K562 (cell line): ENCODE results near the gene CAMK2G. TPM values are rescaled to one million over a fixed set of nuclear protein-coding genes. Genes with fewer than 3 reads are reported as not detected.

Experiments
- ARHGAP35 ChIP-seq: fragments of 450-650 bp; IDR thresholded peaks from 2 replicates; pipeline ENCODE4 v1.6.1; 2018; ENCODE audit not compliant: partially characterized antibody
- CCNT2 ChIP-seq: IDR thresholded peaks from 2 replicates; pipeline ENCODE4 v1.6.1; 2011; ENCODE audit warnings: borderline replicate concordance, low read depth, mild to moderate bottlenecking, moderate library complexity, mixed read lengths, low read length; ENCODE audit not compliant: insufficient read length; ENCODE audit errors: extremely low read depth
- CREB1 ChIP-seq, 2 experiments: sonication (generic) in 1 of 2; formaldehyde crosslinking in 1 of 2; IDR thresholded peaks; 2 replicates each; pipeline versions ENCODE4 v1.6.1 to v1.8.0; 2012 to 2022; ENCODE audit warnings: inconsistent platforms in 1 of 2, mild to moderate bottlenecking in 1 of 2, missing genetic modification reagents in 1 of 2, moderate library complexity in 1 of 2
- CSDE1 ChIP-seq, 2 experiments: fragments of 450-650 bp; IDR thresholded peaks; 2 replicates each; pipeline ENCODE4 v1.6.1; 2016; ENCODE audit warnings: mild to moderate bottlenecking in 1 of 2
- CXXC5 ChIP-seq: fragments of 250-450 bp; sonication (Bioruptor Pico); IDR thresholded peaks from 2 replicates; pipeline ENCODE4 v1.8.0; 2022; ENCODE audit warnings: inconsistent platforms, mild to moderate bottlenecking, moderate library complexity
- EGR1 ChIP-seq: fragments of 450-650 bp; conservative IDR thresholded peaks from 2 replicates; pipeline ENCODE4 v1.6.1; 2017; ENCODE audit warnings: mild to moderate bottlenecking
- ESRRA ChIP-seq: fragments of 450-650 bp; IDR thresholded peaks from 2 replicates; pipeline ENCODE4 v1.6.1; 2014; ENCODE audit warnings: low read depth, mild to moderate bottlenecking, moderate library complexity, borderline replicate concordance
- FOXM1 ChIP-seq, 2 experiments: fragments of 450-650 bp in 1 of 2; sonication (generic) in 1 of 2; formaldehyde crosslinking in 1 of 2; IDR thresholded peaks; 2 replicates each; pipeline versions ENCODE4 v1.6.1 to v1.9.0; 2017 to 2022; ENCODE audit warnings: low read depth in 2 of 2, mild to moderate bottlenecking in 2 of 2, missing genetic modification reagents in 1 of 2, moderate library complexity in 1 of 2
- GMEB1 ChIP-seq: fragments of 250-450 bp; sonication (Bioruptor Pico); IDR thresholded peaks from 2 replicates; pipeline ENCODE4 v1.4.0; 2020; ENCODE audit warnings: mild to moderate bottlenecking
- JUN ChIP-seq, 2 experiments: sonication (generic) in 1 of 2; formaldehyde crosslinking in 1 of 2; IDR thresholded peaks; 2 replicates each; pipeline versions ENCODE4 v1.6.1 to v1.8.0; 2012 to 2022; ENCODE audit warnings: borderline replicate concordance in 2 of 2, mild to moderate bottlenecking in 2 of 2, improper control_type of control experiment in 1 of 2, low read depth in 1 of 2, low read length in 1 of 2, missing genetic modification reagents in 1 of 2
- KDM4B ChIP-seq, 2 experiments: fragments of 450-650 bp in 1 of 2; sonication (generic) in 1 of 2; IDR thresholded peaks; 2 replicates each; pipeline ENCODE4 v1.6.1; 2016 to 2017; ENCODE audit warnings: borderline replicate concordance in 2 of 2, antibody characterized with exemption in 1 of 2, low read depth in 1 of 2, mild to moderate bottlenecking in 1 of 2
- LCOR ChIP-seq: sonication (generic); formaldehyde crosslinking; IDR thresholded peaks from 2 replicates; pipeline ENCODE4 v1.8.0; 2022; ENCODE audit warnings: mild to moderate bottlenecking, missing genetic modification reagents
- MTA3 ChIP-seq: fragments of 450-650 bp; formaldehyde crosslinking; IDR thresholded peaks from 2 replicates; pipeline ENCODE4 v1.6.1; 2017; ENCODE audit warnings: mild to moderate bottlenecking, borderline replicate concordance
- NBN ChIP-seq: fragments of 450-650 bp; IDR thresholded peaks from 2 replicates; pipeline ENCODE4 v1.6.1; 2016; ENCODE audit warnings: low read depth, mild to moderate bottlenecking
- NFRKB ChIP-seq: fragments of 450-650 bp; IDR thresholded peaks from 2 replicates; pipeline ENCODE4 v1.6.1; 2016; ENCODE audit warnings: low read depth
- NR2C1 ChIP-seq, 2 experiments: fragments of 450-650 bp; IDR thresholded peaks; 2 replicates each; pipeline ENCODE4 v1.6.1; 2017; ENCODE audit warnings: mild to moderate bottlenecking in 2 of 2, antibody characterized with exemption in 1 of 2, inconsistent platforms in 1 of 2, missing compliant biosample characterization in 1 of 2, missing genetic modification characterization in 1 of 2
- OTX1 ChIP-seq: fragments of 450-650 bp; formaldehyde crosslinking; IDR thresholded peaks from 2 replicates; pipeline ENCODE4 v1.4.0; 2022; ENCODE audit warnings: mild to moderate bottlenecking
- POLR2AphosphoS2 ChIP-seq: IDR thresholded peaks from 2 replicates; pipeline ENCODE4 v1.6.1; 2012; ENCODE audit warnings: low read length, improper control_type of control experiment
- POLR2B ChIP-seq: fragments of 450-650 bp; IDR thresholded peaks from 2 replicates; pipeline ENCODE4 v1.6.1; 2018; ENCODE audit warnings: low read depth; ENCODE audit not compliant: partially characterized antibody
- SPI1 ChIP-seq: IDR thresholded peaks from 2 replicates; pipeline ENCODE4 v1.6.1; 2011; ENCODE audit warnings: low read depth, low read length, control low read depth, borderline replicate concordance
- THRB ChIP-seq: fragments of 450-650 bp; formaldehyde crosslinking; conservative IDR thresholded peaks from 2 replicates; pipeline ENCODE4 v1.4.0; 2022; ENCODE audit warnings: mild to moderate bottlenecking, missing genetic modification characterization
- ZNF655 ChIP-seq: fragments of 250-450 bp; sonication (Bioruptor Pico); IDR thresholded peaks from 2 replicates; pipeline ENCODE4 v1.5.0; 2021
- ZNF766 ChIP-seq: fragments of 200-800 bp; sonication (Bioruptor generic); conservative IDR thresholded peaks from 2 replicates; pipeline ENCODE4 v1.6.1; 2016; ENCODE audit warnings: missing genetic modification characterization, missing compliant biosample characterization
- polyA plus RNA-seq, 8 experiments: library from polyadenylated mRNA; depleted of rRNA in 4 of 8; stranded (reverse) in 5 of 8; unstranded in 3 of 8; fragments of >200 nt; fragmentation: Nextera tagmentation in 2 of 8; fragmentation: Illumina TruSeq in 1 of 8; extraction: Ambion mirVana in 2 of 8; extraction: Trizol in 1 of 8; gene quantifications; 2 replicates each; pipeline versions ENCODE4 v1.2.1 to v1.2.3, GENCODE V29; 2011 to 2014; ENCODE audit warnings: inconsistent platforms in 1 of 8, missing spikeins in 1 of 8
- total RNA-seq, 7 experiments: library from RNA; depleted of rRNA in 6 of 7; stranded (reverse); fragments of >200 nt in 6 of 7; fragmentation: Illumina TruSeq in 2 of 7; extraction: Trizol in 2 of 7; gene quantifications; 2 replicates each; pipeline versions ENCODE4 v1.2.1 to v1.2.3, GENCODE V29; 2011 to 2021; ENCODE audit warnings: low replicate concordance in 1 of 7

The CAMK2G gene
- total and polyA plus RNA-seq, 9 of the 15 experiments (the other 6 are each of a cell fraction or from before 2014, with no cell fraction given): 9.0 to 37.9 (median 32.6) TPM

GRCh38 chr10:73785211-73785720, 89.1 kb downstream of the CAMK2G start, which contains the start of gene ZSWIM8 (continued):
- TF ChIP-seq NR2C1 (IDR thresholded peaks at IDR 0.05): peak; percentile 76
- peak; percentile 79 for TF ChIP-seq NR2C1 (tag; IDR thresholded peaks at IDR 0.05)
- TF ChIP-seq ZNF655 (CRISPR knock-in tag): no peak
- peak in 1 of 2 experiments; percentile 61; a peak in 1 of 4 replicates for TF ChIP-seq KDM4B (IDR thresholded peaks at IDR 0.05; ENCODE audit: borderline replicate concordance in 2 of 2, low read depth in 1 of 2)
- TF ChIP-seq ZNF766 (CRISPR knock-in tag): peak; percentile 76; the same call in 1 of the 2 replicates
- no peak for TF ChIP-seq ARHGAP35
- TF ChIP-seq NBN: peak; percentile 82; the same call in 1 of the 2 replicates
- TF ChIP-seq EGR1: 0 out of 2 replicates have a peak, but pooled peaks have one; percentile 8
- no peak for TF ChIP-seq FOXM1 (IDR thresholded peaks at IDR 0.05; ENCODE audit: low read depth)
- 0 out of 2 replicates have a peak, but pooled peaks have one; percentile 9 for TF ChIP-seq FOXM1 (CRISPR knock-in tag; IDR thresholded peaks at IDR 0.05; ENCODE audit: low read depth)
- 0 out of 2 replicates have a peak, but pooled peaks have one; percentile 55 for TF ChIP-seq NFRKB
- TF ChIP-seq CREB1 (IDR thresholded peaks at IDR 0.05): peak; percentile 48; the same call in 1 of the 2 replicates
- 0 out of 2 replicates have a peak, but pooled peaks have one; percentile 30 for TF ChIP-seq CREB1 (CRISPR knock-in tag; IDR thresholded peaks at IDR 0.05)
- peak; percentile 80 for TF ChIP-seq POLR2B
- peak; percentile 96 for TF ChIP-seq MTA3
- 0 out of 2 replicates have a peak, but pooled peaks have one; percentile 35 for TF ChIP-seq JUN (IDR thresholded peaks at IDR 0.05; ENCODE audit: borderline replicate concordance, low read depth, low read length)
- no peak for TF ChIP-seq JUN (CRISPR knock-in tag; IDR thresholded peaks at IDR 0.05; ENCODE audit: borderline replicate concordance)
- TF ChIP-seq LCOR (CRISPR knock-in tag): peak; percentile 84
- peak; percentile 9; the same call in 1 of the 2 replicates for TF ChIP-seq GMEB1
- no peak for TF ChIP-seq CSDE1 (IDR thresholded peaks at IDR 0.05)
- TF ChIP-seq THRB: peak; percentile 88; the same call in 1 of the 2 replicates
- TF ChIP-seq CXXC5 (CRISPR knock-in tag): peak; percentile 85
- TF ChIP-seq CCNT2: peak; percentile 42
- peak; percentile 94 for TF ChIP-seq POLR2AphosphoS2
- TF ChIP-seq ESRRA: peak; percentile 77; the same call in 1 of the 2 replicates
- TF ChIP-seq SPI1: peak; percentile 84
- TF ChIP-seq OTX1: peak; percentile 63; the same call in 1 of the 2 replicates
